GM20000 (cell line): ENCODE measurements around the gene FANCL.

Experiments
- DNase-seq: peaks from one replicate; pipeline ENCODE4 v3.0.0; 2012; ENCODE audit warnings: low spot score
- CTCF ChIP-seq: IDR thresholded peaks from 2 replicates; pipeline ENCODE4 v1.5.1; 2012; ENCODE audit warnings: mild to moderate bottlenecking, control low read depth; ENCODE audit errors: extremely low read depth, missing control alignments

FANCL gene

GRCh38 chr2:58138396-58139030 lies 102.6 kb downstream of the FANCL start:
- no peak for DNase-seq
- no peak for TF ChIP-seq CTCF

- TF ChIP-seq CTCF: no peak
- no peak for DNase-seq
These were observed 103.3 kb downstream of the FANCL start for GRCh38 chr2:58137856-58138255.

- no peak for DNase-seq
- no peak for TF ChIP-seq CTCF
These were observed 103.9 kb downstream of the FANCL start for GRCh38 chr2:58137221-58137620.

- no peak for DNase-seq
- TF ChIP-seq CTCF: no peak
These were observed 105.3 kb downstream of the FANCL start for GRCh38 chr2:58135861-58136260.

- no peak for TF ChIP-seq CTCF
- no peak for DNase-seq
These were observed 107.7 kb downstream of the FANCL start for GRCh38 chr2:58133395-58133794.

GRCh38 chr2:58131191-58132011 lies 109.7 kb downstream of the FANCL start:
- no peak for DNase-seq
- no peak for TF ChIP-seq CTCF

GRCh38 chr2:58130238-58130637 lies 110.9 kb downstream of the FANCL start:
- no peak for TF ChIP-seq CTCF
- DNase-seq: no peak
